Renal pelvis (tissue), 4 donors: ENCODE measurements around the gene TNC. TPM values are rescaled to one million over a fixed set of nuclear protein-coding genes. Genes with fewer than 3 reads are reported as not detected.
A peak's percentile ranks its signal among the peaks of the same experiment; 100 is the strongest.
"Not testable (repeated sequence)": the region's sequence is repeated elsewhere in the genome, so short reads cannot be mapped to it uniquely, and the experiment has no call there.

ENCODE experiments used
- DNase-seq: peaks from one replicate; pipeline ENCODE4 v3.0.0-alpha.2; 2013
- polyA plus RNA-seq, 3 donors: library from polyadenylated mRNA; unstranded; fragments of 120-200 nt; gene quantifications; one replicate each; pipeline ENCODE4 v1.2.1, GENCODE V29; 2013; ENCODE audit not compliant: insufficient read length in 3 of 3

Gene TNC
- polyA plus RNA-seq, 3 donors: 326 to 403 (median 331) TPM

- no peak for DNase-seq
These were observed 20.2 kb upstream of the TNC start for GRCh38 chr9:115138151-115138550.

- no peak for DNase-seq
These were observed 19.6 kb upstream of the TNC start for GRCh38 chr9:115137526-115137925.

GRCh38 chr9:115135821-115136778, 18.1 kb upstream of the TNC start:
- no peak for DNase-seq

GRCh38 chr9:115134941-115135340, 17.0 kb upstream of the TNC start:
- DNase-seq: no peak

- no peak for DNase-seq
These were observed 15.7 kb upstream of the TNC start for GRCh38 chr9:115133649-115134048.

DNA sequence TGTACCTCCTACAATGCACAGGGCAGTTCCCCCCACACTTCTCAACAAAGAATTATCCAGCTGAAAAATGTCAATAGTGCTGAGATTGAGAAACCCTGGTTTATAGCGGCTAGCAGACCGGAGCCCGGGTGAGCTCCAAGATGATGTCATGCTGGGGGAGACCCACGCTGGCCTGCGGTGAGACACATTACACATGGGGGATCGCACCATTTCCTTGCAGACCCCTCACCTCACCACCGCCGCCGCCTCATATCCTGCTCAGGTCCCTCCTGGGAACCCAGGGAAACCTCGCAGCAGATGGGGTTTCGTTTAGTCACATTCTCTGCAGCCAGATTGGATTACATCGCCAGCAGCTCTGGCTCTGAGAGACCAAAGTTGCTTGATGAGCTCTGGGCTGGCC, 14.7 kb upstream of the TNC start:
- peak; percentile 27 for DNase-seq

DNA sequence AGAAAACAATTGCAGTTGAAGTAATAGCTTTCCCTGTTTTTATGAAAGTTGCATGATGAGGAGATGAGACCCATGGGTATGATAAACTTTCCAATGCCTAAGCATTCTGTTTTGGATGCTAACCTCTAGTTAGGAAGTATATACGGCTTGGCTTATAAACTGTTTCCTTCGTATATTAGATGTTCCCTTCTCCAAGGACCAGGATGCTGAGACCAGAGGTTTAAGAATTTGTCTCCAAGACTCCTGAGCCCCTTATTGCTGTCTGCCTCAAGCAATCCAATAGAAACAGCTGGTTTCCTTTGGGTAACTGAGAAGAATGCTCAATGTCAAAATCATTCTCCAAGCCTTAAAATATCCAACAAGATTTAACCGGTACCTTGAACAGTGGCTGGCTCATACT, 12.2 kb upstream of the TNC start:
- DNase-seq: no peak

DNA sequence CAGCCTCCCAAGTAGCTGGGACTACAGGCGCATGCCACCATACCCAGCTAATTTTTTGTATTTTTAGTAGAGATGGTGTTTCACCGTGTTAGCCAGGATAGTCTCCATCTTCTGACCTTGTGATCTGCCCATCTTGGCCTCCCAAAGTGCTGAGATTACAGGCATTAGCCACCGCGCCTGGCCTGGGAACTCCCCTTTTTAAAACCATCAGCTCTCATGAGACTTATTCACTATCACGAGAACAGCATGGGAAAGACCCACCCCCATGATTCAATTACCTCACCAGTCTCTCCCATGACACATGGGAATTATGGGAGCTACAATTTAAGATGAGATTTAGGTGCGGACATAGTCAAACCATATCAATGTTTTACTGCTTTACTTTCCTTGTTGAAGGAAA, 10.8 kb upstream of the TNC start:
- DNase-seq: not testable (repeated sequence)

- DNase-seq: no peak
These were observed 9.3 kb upstream of the TNC start for GRCh38 chr9:115127191-115127817.

DNA sequence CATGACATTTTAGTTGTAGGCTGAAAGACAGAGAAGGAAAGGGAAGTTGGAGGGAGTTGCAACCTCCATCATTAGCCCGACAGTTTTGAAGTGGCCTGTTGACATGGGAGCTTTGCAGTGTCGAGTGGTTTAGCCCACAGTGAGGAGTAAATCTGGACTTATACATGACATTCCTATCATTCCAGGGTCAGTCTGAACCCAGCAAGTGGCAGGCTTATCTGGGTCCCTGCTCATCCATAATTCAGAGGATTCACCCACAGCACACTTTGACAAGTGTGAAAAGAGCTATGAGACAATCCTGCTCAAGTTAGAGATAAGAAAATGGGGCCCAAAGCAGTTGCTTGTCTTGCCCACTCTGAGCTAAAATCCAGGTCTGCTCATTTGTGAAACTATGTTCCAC, 8.4 kb upstream of the TNC start:
- no peak for DNase-seq

GRCh38 chr9:115122937-115123336, 5.0 kb upstream of the TNC start:
- no peak for DNase-seq

DNA sequence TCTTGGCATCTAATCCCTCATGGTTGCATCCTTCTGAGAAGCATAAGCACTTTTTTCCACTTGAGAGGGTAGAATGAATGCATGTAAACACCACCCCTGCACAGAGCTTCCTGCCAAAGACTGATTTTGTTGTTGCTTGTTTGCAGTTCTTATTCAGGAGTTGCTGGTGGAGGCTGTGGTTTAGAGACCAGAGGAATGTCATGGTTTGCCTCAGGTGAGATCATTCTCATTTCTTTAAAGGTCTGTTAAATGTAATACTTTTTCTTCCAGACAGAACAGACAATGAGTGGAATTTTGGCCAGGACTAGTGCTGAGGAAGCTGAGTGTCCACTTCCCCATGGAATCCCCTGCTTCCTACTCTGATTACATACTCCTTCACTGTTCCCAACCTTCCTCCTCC, 3.2 kb upstream of the TNC start:
- no peak for DNase-seq

- DNase-seq: peak; percentile 63
These were observed 892 bp upstream of the TNC start for GRCh38 chr9:115118879-115119218.

GRCh38 chr9:115116421-115117284, 1.3 kb downstream of the TNC start:
- DNase-seq: no peak

DNA sequence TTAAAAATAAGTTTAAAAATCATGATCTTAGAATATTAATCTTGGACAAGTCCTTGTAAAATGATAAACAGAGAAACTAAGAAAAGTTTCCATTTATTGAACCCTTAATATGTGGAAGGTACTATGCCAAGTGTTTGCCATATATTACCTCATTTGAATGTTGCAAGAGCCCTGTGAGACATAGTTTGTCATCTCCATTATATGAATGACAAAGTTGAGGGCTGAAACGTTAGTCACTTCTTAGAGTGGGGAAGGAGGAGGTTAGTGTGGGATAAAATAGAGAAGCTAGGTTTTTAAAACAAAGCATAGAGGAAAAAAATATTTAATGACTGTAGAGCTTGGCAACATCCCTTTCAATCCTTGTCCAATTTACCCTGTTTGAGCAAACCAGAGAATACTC, 2.0 kb downstream of the TNC start:
- DNase-seq: no peak

GRCh38 chr9:115115117-115115880, 2.7 kb downstream of the TNC start:
- DNase-seq: no peak

GRCh38 chr9:115114546-115114945, 3.4 kb downstream of the TNC start:
- no peak for DNase-seq

DNA sequence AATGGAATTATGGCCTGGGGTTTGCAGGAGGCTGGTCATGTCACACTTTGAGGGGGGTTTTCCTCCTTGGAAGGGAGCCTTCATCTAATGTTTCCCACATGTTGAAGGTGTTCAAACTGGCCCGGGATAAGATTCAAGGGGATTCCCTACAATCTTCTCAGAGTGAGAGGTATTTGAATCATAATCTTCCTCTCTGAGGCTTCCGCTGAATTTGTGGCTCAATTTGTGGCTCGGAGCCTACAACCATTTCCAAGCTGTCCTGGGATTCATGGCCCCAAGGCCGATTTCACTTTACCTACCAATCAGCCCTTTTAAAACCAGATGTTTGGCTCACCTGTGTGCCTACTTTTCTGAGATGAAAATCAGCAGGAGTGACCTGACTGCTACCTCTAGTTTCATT, 3.9 kb downstream of the TNC start:
- DNase-seq: no peak

DNA sequence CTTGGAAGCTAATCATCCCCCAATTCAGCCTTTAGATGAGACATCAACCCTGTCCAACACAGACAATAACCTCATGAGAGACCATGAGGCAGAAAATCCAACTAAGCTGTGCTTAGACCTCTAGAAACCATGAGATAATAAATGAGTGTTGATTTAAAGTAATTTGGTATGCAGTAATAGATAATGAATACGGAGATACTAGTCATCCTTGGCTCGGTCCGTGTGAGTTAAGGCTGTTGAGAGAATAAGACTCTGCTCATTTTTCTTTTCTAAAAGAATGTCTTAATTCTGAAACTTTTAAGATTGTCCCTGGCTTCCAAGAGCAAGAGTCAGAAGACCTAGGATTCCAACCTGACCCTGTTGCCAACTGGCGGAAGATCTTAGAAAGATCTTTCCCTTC, 6.1 kb downstream of the TNC start:
- DNase-seq: no peak

DNA sequence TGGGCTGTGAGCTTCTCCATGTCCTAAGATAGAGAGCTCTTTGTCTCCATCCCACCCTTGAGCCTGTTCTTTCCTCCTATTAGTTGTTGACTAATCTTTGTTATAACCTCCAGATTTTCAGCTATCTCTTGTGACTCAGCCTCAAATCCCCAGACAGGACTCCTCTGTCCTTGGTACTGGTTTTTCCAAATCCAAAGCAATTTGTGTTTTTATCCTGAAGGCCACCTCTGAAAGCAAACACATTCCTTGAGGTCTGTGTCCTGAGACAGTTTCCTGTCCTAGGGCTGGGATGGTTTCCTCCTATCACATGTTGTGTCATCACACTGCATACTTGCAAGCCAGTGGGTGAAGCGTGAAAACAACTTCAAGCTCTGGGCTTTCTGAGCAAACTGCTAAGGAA, 8.5 kb downstream of the TNC start:
- DNase-seq: peak; percentile 37

DNA sequence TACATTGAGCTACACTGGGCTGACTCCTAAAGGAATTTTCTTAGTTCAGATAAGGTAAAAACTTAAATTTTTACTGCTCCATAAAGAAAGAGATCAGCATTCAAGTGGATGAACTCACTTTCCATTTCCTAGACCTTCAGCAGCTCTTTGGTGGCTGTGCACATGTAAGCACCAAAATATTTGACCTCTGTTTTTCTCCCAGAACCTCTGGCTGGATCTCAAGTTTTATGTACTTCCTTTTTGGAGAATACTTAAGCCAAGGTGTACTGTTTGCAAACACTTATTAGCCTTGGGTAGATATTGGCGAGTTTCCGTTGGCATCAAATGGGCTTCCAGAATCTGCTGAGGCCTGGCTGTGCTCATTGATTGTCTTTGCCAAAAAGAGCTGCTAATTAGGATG, 10.3 kb downstream of the TNC start:
- no peak for DNase-seq

GRCh38 chr9:115106642-115107041, 11.3 kb downstream of the TNC start:
- no peak for DNase-seq
